ENCODE results near the gene ZBTB16. TPM values are rescaled to one million over a fixed set of nuclear protein-coding genes. Genes with fewer than 3 reads are reported as not detected.

ZBTB16 gene
- total and polyA plus RNA-seq, 3 donors from 2014 or later, result 11.4 to 88.5 (median 51.5) TPM

DNA sequence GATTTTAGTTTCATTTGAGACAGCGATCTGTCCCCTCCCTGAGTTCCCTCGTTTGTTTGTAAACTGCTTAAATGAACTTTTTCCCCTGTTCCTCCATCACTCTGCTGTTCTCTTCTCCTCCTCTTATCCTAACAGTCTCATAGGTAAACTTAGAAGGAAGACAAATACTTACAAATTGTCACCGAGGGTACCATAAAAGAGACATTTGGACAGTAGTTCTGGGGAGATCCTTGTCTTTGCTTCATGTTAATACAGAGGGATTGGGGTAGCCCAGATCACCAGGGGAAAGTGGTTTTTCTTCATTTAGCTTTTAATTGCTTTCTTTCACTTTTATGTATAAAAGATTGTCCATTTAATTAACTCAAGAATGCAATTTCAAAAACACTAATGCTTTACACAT is 46.1 kb downstream of the ZBTB16 start:
- H3K4me3 ChIP-seq, result no peak overlapping the region
- TF ChIP-seq POLR2A (IDR thresholded peaks at IDR 0.05), result no peak
- no peak for TF ChIP-seq CTCF (IDR thresholded peaks at IDR 0.05)
- peaks cover 9% of the 10 kb centered on the region for H3K4me1 ChIP-seq
- no peak overlapping the region for H3K27ac ChIP-seq
- H3K36me3 ChIP-seq (ENCODE audit: low read depth, missing control alignments), result no peaks in the 10 kb centered on the region
- no peaks in the 10 kb centered on the region for H3K9me3 ChIP-seq
- intact Hi-C loops (cut with DNase I; ENCODE audit: low total_unique reads), result no loop called here
- DNase-seq, result no peak
- H3K27me3 ChIP-seq, result no peaks in the 10 kb centered on the region
- WGBS, 2 donors, result 76% methylated on average over 3 of the region's 3 CpGs

DNA sequence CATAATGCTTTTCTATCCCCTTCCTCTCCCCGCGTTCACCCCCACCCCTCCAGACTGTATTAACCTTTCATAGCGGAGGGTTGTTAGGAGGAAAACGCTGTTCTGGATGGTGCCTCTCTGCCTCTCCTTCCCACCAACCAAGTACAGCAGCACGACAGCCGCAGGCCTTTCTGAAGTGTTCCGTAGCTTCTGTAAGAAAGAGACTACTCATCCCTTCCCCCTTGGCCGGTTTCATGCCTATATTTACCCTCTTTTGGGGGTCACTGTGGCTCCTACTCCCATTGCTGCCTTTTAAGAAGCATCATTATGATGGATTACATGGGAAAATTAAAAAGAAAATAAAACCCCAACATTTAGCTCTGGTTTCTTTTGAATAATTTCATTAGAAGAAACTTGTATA is 46.5 kb downstream of the ZBTB16 start:
- WGBS, 2 donors, result 83 to 87% methylated on average over 8 of the region's 8 CpGs
- DNase-seq, result no peak
- Histone ChIP-seq H3K27ac (no peak overlapping the region), H3K4me1 (peaks cover 9% of the 10 kb centered on the region), H3K9me3 (no peaks in the 10 kb centered on the region), H3K4me3 (no peak overlapping the region), H3K36me3 (ENCODE audit: low read depth, missing control alignments) (no peaks in the 10 kb centered on the region), H3K27me3 (no peaks in the 10 kb centered on the region)
- no peak for TF ChIP-seq CTCF (IDR thresholded peaks at IDR 0.05)
- no peak for TF ChIP-seq POLR2A (IDR thresholded peaks at IDR 0.05)
- intact Hi-C loops (cut with DNase I; ENCODE audit: low total_unique reads), result no loop called here

DNA sequence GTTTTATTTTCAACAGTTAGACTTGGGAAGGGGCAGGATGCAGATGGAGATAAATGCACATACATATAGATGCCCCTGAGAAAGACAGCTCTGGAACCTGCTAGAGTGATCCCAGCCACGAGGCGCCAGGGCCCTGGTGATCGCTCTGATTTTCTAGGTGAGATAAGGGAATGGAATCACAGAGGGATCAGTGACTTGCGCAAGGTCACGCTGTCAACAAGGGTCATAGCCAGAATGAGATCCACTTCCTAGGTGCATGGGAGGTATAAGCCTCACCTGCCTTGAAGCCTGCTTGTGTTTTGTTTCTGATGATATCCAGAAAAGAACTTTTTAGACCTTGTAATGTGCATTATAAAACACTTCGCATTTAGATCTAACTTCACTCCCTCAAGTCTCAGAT is 47.5 kb downstream of the ZBTB16 start:
- WGBS, 2 donors, result 93 to 97% methylated on average over 6 of the region's 6 CpGs

GRCh38 chr11:114108501-114109205 is 49.1 kb downstream of the ZBTB16 start:
- WGBS, 2 donors, result 95 to 96% methylated on average over 10 of the region's 10 CpGs
- Histone ChIP-seq H3K9me3 (no peaks in the 10 kb centered on the region), H3K36me3 (ENCODE audit: low read depth, missing control alignments) (no peaks in the 10 kb centered on the region), H3K27ac (peak overlapping the region in 1 of 2 donors; percentile 79), H3K4me3 (no peak overlapping the region), H3K27me3 (no peaks in the 10 kb centered on the region), H3K4me1 (peaks cover 9% of the 10 kb centered on the region)
- intact Hi-C loops (cut with DNase I; ENCODE audit: low total_unique reads), result no loop called here
- TF ChIP-seq CTCF (IDR thresholded peaks at IDR 0.05) (no peak), POLR2A (IDR thresholded peaks at IDR 0.05) (no peak)
- DNase-seq, result no peak

More for the DNA sequence above, 47.5 kb downstream of the ZBTB16 start:
- TF ChIP-seq POLR2A (IDR thresholded peaks at IDR 0.05) (no peak), CTCF (IDR thresholded peaks at IDR 0.05) (no peak)
- Histone ChIP-seq H3K4me3 (no peak overlapping the region), H3K27me3 (no peaks in the 10 kb centered on the region), H3K9me3 (no peaks in the 10 kb centered on the region), H3K4me1 (peaks cover 9% of the 10 kb centered on the region), H3K36me3 (ENCODE audit: low read depth, missing control alignments) (no peaks in the 10 kb centered on the region), H3K27ac (no peak overlapping the region)
- no peak for DNase-seq
- intact Hi-C loops (cut with DNase I; ENCODE audit: low total_unique reads), result no loop called here

Measured in testis (tissue), 3 donors.